Measurements from ENCODE around the gene FAM229A.

The FAM229A gene

DNA sequence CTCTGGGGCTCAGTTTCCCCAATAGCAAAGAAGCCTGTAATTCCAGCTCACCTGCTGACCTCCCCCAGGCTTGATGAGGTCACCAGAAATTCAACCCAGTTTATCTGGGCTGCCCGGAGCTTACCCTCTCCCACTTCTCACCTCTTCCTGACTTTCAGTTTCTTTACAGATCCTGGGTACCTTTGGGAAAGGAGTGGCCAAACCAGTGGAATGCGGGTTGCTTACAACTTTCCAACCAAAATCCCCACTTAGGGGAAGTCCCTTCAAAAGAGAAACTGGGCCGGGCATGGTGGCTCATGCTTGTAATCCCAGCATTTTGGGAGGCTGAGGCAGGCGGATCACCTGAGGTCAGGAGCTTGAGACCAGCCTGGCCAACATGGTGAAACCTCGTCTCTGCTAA lies 20.3 kb downstream of the FAM229A start:
- no peak overlapping the region for H3K4ac ChIP-seq (ENCODE audit: low read depth in 1 of 2, low read length in 2 of 2)
- 82% methylated on average over 5 of the region's 5 CpGs for WGBS
- no peak overlapping the region for H3K9ac ChIP-seq (ENCODE audit: low read length)
- H3K79me1 ChIP-seq (replicated peaks; ENCODE audit: low read length, poor library complexity, severe bottlenecking): no peaks in the 10 kb centered on the region
- H3K27ac ChIP-seq (ENCODE audit: low read length, poor library complexity, severe bottlenecking): no peak overlapping the region
- H3K14ac ChIP-seq (ENCODE audit: low read length in 2 of 2): no peak overlapping the region
- H3K27me3 ChIP-seq (ENCODE audit: control insufficient read depth in 1 of 2, insufficient read depth in 1 of 2, low read length in 2 of 2): peaks cover 0 to 11% of the 10 kb centered on the region in 2 experiments
- no peak overlapping the region for H3K4me2 ChIP-seq (ENCODE audit: low read length, poor library complexity, severe bottlenecking)
- H4K91ac ChIP-seq (ENCODE audit: low read length): no peak overlapping the region
- no peak overlapping the region for H2BK120ac ChIP-seq (ENCODE audit: low read depth, low read length)
- H3K9me3 ChIP-seq (ENCODE audit: control insufficient read depth, low read length): no peaks in the 10 kb centered on the region
- no peak overlapping the region for H3K4me3 ChIP-seq (ENCODE audit: insufficient read depth in 1 of 2, low read depth in 1 of 2, low read length in 2 of 2)
- H3K36me3 ChIP-seq (ENCODE audit: control insufficient read depth in 1 of 2, insufficient read depth in 2 of 2, low read depth in 1 of 2, low read length in 2 of 2): no peaks in the 10 kb centered on the region
- no peak overlapping the region for H3K23ac ChIP-seq (ENCODE audit: low read length in 2 of 2)
- no peak for DNase-seq
- H4K8ac ChIP-seq (ENCODE audit: low read length): no peak overlapping the region
- H2BK12ac ChIP-seq (ENCODE audit: low read length in 2 of 2): no peak overlapping the region
- H2AK5ac ChIP-seq (ENCODE audit: low read length, severe bottlenecking): no peak overlapping the region
- no peak overlapping the region for H2AFZ ChIP-seq (ENCODE audit: low read depth, low read length)
- peaks cover 38% of the 10 kb centered on the region for H3K4me1 ChIP-seq (ENCODE audit: control insufficient read depth, insufficient read depth, low read depth, low read length)
- H2BK5ac ChIP-seq (ENCODE audit: low read depth, low read length, poor library complexity, severe bottlenecking): no peak overlapping the region
- no peak overlapping the region for H2BK15ac ChIP-seq (ENCODE audit: low read depth, poor library complexity, severe bottlenecking)
- H3K18ac ChIP-seq (ENCODE audit: low read depth in 1 of 2, low read length in 2 of 2): no peak overlapping the region

DNA sequence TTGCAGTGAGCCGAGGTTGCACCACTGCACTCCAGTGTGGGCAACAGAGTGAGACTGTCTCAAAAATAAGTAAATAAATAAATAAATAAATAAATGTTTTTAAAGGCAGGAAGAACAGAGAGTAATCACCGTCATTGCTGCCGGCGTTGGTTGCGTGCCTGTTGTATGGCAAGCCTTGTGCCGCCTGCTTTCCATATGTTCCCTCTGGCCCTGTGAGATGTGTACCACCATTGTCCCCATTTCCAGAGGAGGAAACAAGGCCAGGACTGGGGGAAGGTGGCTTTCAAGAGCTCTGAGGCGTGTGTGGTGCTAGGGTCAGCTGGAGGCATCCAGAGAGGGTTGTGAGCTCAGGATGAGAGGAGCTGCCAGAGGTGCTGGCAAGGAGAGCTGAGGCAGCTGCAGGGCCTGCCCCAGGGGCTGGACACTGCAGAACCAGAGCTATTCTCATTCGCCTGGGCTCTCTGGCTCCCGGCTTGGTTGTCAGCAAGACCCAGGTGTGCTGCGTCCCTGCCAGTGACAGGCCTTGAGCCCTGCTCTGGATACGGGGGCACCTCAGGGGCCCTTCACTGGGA lies 21.0 kb downstream of the FAM229A start:
- H2BK15ac ChIP-seq (ENCODE audit: low read depth, poor library complexity, severe bottlenecking): peak overlapping the region; percentile 32
- no peak overlapping the region for H2BK5ac ChIP-seq (ENCODE audit: low read depth, low read length, poor library complexity, severe bottlenecking)

DNA sequence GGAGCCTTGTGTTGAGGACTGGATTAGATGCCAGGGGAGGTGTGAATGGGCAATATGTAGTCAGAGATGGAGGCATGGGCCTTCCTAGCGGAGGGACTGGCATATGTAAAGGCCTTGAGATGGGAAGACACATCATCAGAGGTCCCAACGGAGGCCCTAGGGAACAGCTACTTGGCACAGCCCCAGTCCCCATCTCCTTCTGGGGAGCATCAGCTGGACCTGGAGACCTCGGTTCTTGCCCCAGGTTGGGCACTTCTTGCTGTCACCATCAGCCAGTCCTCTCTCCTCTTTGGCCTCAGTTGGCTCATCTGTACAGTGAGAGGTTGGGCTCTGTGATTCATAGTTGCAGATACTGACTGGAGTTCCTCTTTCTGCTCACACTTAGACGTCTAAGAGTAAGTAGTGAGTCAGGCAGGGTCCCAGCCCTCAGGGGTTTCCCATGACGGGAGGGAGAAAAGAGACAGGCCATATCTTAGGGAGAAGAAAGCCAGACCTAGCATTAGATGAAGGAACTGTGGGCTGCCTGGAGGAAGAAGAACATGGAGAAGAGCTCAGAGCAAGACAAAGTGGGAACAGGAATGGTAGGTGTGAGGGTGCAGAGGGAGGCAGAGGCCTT lies 22.8 kb downstream of the FAM229A start:
- Histone ChIP-seq H2BK15ac (ENCODE audit: low read depth, poor library complexity, severe bottlenecking) (peak overlapping the region; percentile 57), H2AFZ (ENCODE audit: low read depth, low read length) (no peak overlapping the region), H3K79me1 (replicated peaks; ENCODE audit: low read length, poor library complexity, severe bottlenecking) (no peaks in the 10 kb centered on the region), H3K4ac (ENCODE audit: low read depth in 1 of 2, low read length in 2 of 2) (no peak overlapping the region), H2BK12ac (ENCODE audit: low read length in 2 of 2) (peak overlapping the region in 1 of 2 experiments; percentile 10), H3K18ac (ENCODE audit: low read depth in 1 of 2, low read length in 2 of 2) (no peak overlapping the region), H2BK120ac (ENCODE audit: low read depth, low read length) (no peak overlapping the region), H3K4me2 (ENCODE audit: low read length, poor library complexity, severe bottlenecking) (no peak overlapping the region), H3K27me3 (ENCODE audit: control insufficient read depth in 1 of 2, insufficient read depth in 1 of 2, low read length in 2 of 2) (no peaks in the 10 kb centered on the region), H3K4me3 (ENCODE audit: insufficient read depth in 1 of 2, low read depth in 1 of 2, low read length in 2 of 2) (no peak overlapping the region), H3K36me3 (ENCODE audit: control insufficient read depth in 1 of 2, insufficient read depth in 2 of 2, low read depth in 1 of 2, low read length in 2 of 2) (peaks cover 2 to 5% of the 10 kb centered on the region in 2 experiments), H3K27ac (ENCODE audit: low read length, poor library complexity, severe bottlenecking) (no peak overlapping the region), H3K14ac (ENCODE audit: low read length in 2 of 2) (no peak overlapping the region), H3K9me3 (ENCODE audit: control insufficient read depth, low read length) (no peaks in the 10 kb centered on the region), H2AK5ac (ENCODE audit: low read length, severe bottlenecking) (no peak overlapping the region), H4K91ac (ENCODE audit: low read length) (no peak overlapping the region), H2BK5ac (ENCODE audit: low read depth, low read length, poor library complexity, severe bottlenecking) (no peak overlapping the region), H3K9ac (ENCODE audit: low read length) (peak overlapping the region; percentile 18), H3K23ac (ENCODE audit: low read length in 2 of 2) (no peak overlapping the region), H4K8ac (ENCODE audit: low read length) (peak overlapping the region; percentile 7), H3K4me1 (ENCODE audit: control insufficient read depth, insufficient read depth, low read depth, low read length) (peaks cover 41% of the 10 kb centered on the region)
- 64% methylated on average over 5 of the region's 5 CpGs for WGBS
- peak; percentile 92 for DNase-seq

More for the DNA sequence above, 21.0 kb downstream of the FAM229A start:
- no peak overlapping the region for H3K23ac ChIP-seq (ENCODE audit: low read length in 2 of 2)
- 95% methylated on average over 10 of the region's 11 CpGs for WGBS
- no peak overlapping the region for H3K27ac ChIP-seq (ENCODE audit: low read length, poor library complexity, severe bottlenecking)
- H2AFZ ChIP-seq (ENCODE audit: low read depth, low read length): no peak overlapping the region
- H3K4ac ChIP-seq (ENCODE audit: low read depth in 1 of 2, low read length in 2 of 2): no peak overlapping the region
- no peak overlapping the region for H4K8ac ChIP-seq (ENCODE audit: low read length)
- H2AK5ac ChIP-seq (ENCODE audit: low read length, severe bottlenecking): no peak overlapping the region
- H2BK12ac ChIP-seq (ENCODE audit: low read length in 2 of 2): no peak overlapping the region
- H3K27me3 ChIP-seq (ENCODE audit: control insufficient read depth in 1 of 2, insufficient read depth in 1 of 2, low read length in 2 of 2): peaks cover 0 to 6% of the 10 kb centered on the region in 2 experiments
- no peak overlapping the region for H3K14ac ChIP-seq (ENCODE audit: low read length in 2 of 2)
- no peaks in the 10 kb centered on the region for H3K36me3 ChIP-seq (ENCODE audit: control insufficient read depth in 1 of 2, insufficient read depth in 2 of 2, low read depth in 1 of 2, low read length in 2 of 2)
- no peak overlapping the region for H3K4me3 ChIP-seq (ENCODE audit: insufficient read depth in 1 of 2, low read depth in 1 of 2, low read length in 2 of 2)
- no peak overlapping the region for H3K9ac ChIP-seq (ENCODE audit: low read length)
- DNase-seq: no peak
- H4K91ac ChIP-seq (ENCODE audit: low read length): no peak overlapping the region
- peaks cover 45% of the 10 kb centered on the region for H3K4me1 ChIP-seq (ENCODE audit: control insufficient read depth, insufficient read depth, low read depth, low read length)
- no peaks in the 10 kb centered on the region for H3K79me1 ChIP-seq (replicated peaks; ENCODE audit: low read length, poor library complexity, severe bottlenecking)
- H3K4me2 ChIP-seq (ENCODE audit: low read length, poor library complexity, severe bottlenecking): no peak overlapping the region
- H3K18ac ChIP-seq (ENCODE audit: low read depth in 1 of 2, low read length in 2 of 2): no peak overlapping the region
- H2BK120ac ChIP-seq (ENCODE audit: low read depth, low read length): no peak overlapping the region
- no peaks in the 10 kb centered on the region for H3K9me3 ChIP-seq (ENCODE audit: control insufficient read depth, low read length)

- Histone ChIP-seq H4K8ac (ENCODE audit: low read length) (peak overlapping the region; percentile 4), H3K36me3 (ENCODE audit: control insufficient read depth in 1 of 2, insufficient read depth in 2 of 2, low read depth in 1 of 2, low read length in 2 of 2) (peaks cover 10% of the 10 kb centered on the region in 2 experiments), H3K4me2 (ENCODE audit: low read length, poor library complexity, severe bottlenecking) (no peak overlapping the region), H2AFZ (ENCODE audit: low read depth, low read length) (no peak overlapping the region), H2AK5ac (ENCODE audit: low read length, severe bottlenecking) (peak overlapping the region; percentile 13), H3K4me3 (ENCODE audit: insufficient read depth in 1 of 2, low read depth in 1 of 2, low read length in 2 of 2) (no peak overlapping the region), H3K79me1 (replicated peaks; ENCODE audit: low read length, poor library complexity, severe bottlenecking) (no peaks in the 10 kb centered on the region), H3K23ac (ENCODE audit: low read length in 2 of 2) (no peak overlapping the region), H2BK120ac (ENCODE audit: low read depth, low read length) (no peak overlapping the region), H3K27ac (ENCODE audit: low read length, poor library complexity, severe bottlenecking) (no peak overlapping the region), H3K9me3 (ENCODE audit: control insufficient read depth, low read length) (no peaks in the 10 kb centered on the region), H3K27me3 (ENCODE audit: control insufficient read depth in 1 of 2, insufficient read depth in 1 of 2, low read length in 2 of 2) (no peaks in the 10 kb centered on the region), H2BK15ac (ENCODE audit: low read depth, poor library complexity, severe bottlenecking) (peak overlapping the region; percentile 60), H2BK12ac (ENCODE audit: low read length in 2 of 2) (peak overlapping the region; percentile 59 to 69), H3K4me1 (ENCODE audit: control insufficient read depth, insufficient read depth, low read depth, low read length) (peaks cover 47% of the 10 kb centered on the region), H2BK5ac (ENCODE audit: low read depth, low read length, poor library complexity, severe bottlenecking) (no peak overlapping the region), H3K4ac (ENCODE audit: low read depth in 1 of 2, low read length in 2 of 2) (peak overlapping the region in 1 of 2 experiments; percentile 32), H4K91ac (ENCODE audit: low read length) (peak overlapping the region; percentile 85), H3K18ac (ENCODE audit: low read depth in 1 of 2, low read length in 2 of 2) (no peak overlapping the region), H3K9ac (ENCODE audit: low read length) (no peak overlapping the region), H3K14ac (ENCODE audit: low read length in 2 of 2) (peak overlapping the region in 1 of 2 experiments; percentile 78)
- no peak for DNase-seq
- WGBS: 92% methylated on average over 11 of the region's 14 CpGs
Observed at GRCh38 chr1:32338637-32339145, 23.6 kb downstream of the FAM229A start.
